SK-N-MC (cell line): ENCODE data around the gene ZNF710.
A peak's percentile ranks its signal among the peaks of the same experiment; 100 is the strongest.

Experiments used
- DNase-seq: peaks from one replicate; pipeline ENCODE4 v3.0.0-alpha.2; 2011; ENCODE audit warnings: low read depth, low spot score
- H3K27ac ChIP-seq: fragments of 200-600 bp; sonication (generic); 2 replicates; pipeline ENCODE4 v1.5.1; 2016; ENCODE audit warnings: mixed run types
- H3K36me3 ChIP-seq: fragments of 200-600 bp; sonication (generic); 2 replicates; pipeline ENCODE4 v1.6.1; 2017; ENCODE audit warnings: antibody characterized with exemption, low read length, mixed read lengths; ENCODE audit not compliant: insufficient read depth
- H3K4me3 ChIP-seq: fragments of 200-600 bp; sonication (generic); 2 replicates; pipeline ENCODE4 v1.5.1; 2016
- H3K9ac ChIP-seq: fragments of 200-600 bp; sonication (generic); 2 replicates; pipeline ENCODE4 v1.8.0; 2017; ENCODE audit warnings: mixed run types, mixed read lengths; ENCODE audit not compliant: insufficient read length
- H3K9me3 ChIP-seq: fragments of 200-600 bp; sonication (generic); 2 replicates; pipeline ENCODE4 v1.6.1; 2017; ENCODE audit warnings: low read depth, mild to moderate bottlenecking, antibody characterized with exemption, low read length, moderate library complexity, mixed read lengths
- EZH2 ChIP-seq: fragments of 200-600 bp; sonication (generic); IDR thresholded peaks from one replicate; pipeline ENCODE4 v1.6.1; 2017; ENCODE audit warnings: antibody characterized with exemption
- FOXP2 ChIP-seq: optimal IDR thresholded peaks from 2 replicates; pipeline ENCODE3; 2011; ENCODE audit warnings: mild to moderate bottlenecking, moderate library complexity; ENCODE audit not compliant: insufficient read depth; ENCODE audit errors: extremely low read length, control extremely low read depth
- POLR2AphosphoS5 ChIP-seq: IDR thresholded peaks from 2 replicates; pipeline ENCODE4 v1.6.1; 2012; ENCODE audit warnings: mild to moderate bottlenecking, low read depth, low read length, borderline replicate concordance

The ZNF710 gene

DNA sequence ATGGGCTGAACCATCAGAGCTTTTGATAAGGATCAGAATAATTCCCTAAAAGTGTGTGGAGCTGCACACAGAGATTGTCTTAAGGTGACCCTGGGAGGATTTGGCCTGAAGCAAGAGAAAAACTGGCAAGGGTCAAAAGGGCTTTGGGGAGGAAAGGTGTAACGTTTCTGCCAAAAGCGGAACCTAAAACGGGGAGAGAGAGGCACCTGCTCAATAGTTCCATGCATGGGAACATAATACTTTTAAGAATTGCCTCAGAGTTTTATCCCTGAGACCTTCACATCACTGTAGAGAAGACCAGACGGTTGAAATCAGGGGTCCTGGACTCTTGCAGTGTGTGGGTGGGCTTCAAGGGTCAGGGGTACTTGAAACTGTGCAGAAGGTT, 5.9 kb downstream of the ZNF710 start:
- TF ChIP-seq POLR2AphosphoS5: no peak
- TF ChIP-seq EZH2: no peak
- no peak for TF ChIP-seq FOXP2
- 0 out of 2 replicates have a peak, but pooled peaks cover 4% of the 10 kb centered on the region for H3K36me3 ChIP-seq
- H3K27ac ChIP-seq: no peak overlapping the region
- peaks cover 3% of the 10 kb centered on the region; the same call in 1 of the 2 replicates for H3K9me3 ChIP-seq
- no peak overlapping the region for H3K4me3 ChIP-seq
- H3K9ac ChIP-seq: no peak overlapping the region
- no peak for DNase-seq

DNA sequence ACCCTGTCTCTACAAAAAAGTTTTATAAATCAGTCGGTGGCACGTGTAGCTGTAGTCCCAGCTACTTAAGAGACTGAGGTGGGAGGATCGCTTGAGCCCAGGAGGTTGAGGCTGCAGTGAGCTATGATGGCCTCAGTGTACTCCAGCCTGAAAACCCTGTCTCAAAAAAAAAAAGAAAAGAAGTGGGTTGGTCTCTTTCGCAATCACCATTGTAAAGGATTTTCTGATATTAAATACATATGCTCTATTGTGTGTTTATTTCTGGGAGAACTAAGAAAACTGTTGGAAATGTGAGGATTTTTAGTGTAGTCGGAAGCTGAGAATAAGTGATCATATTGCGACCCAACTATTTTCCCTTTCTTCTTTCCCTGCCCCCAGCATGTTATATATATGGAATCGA, 7.5 kb downstream of the ZNF710 start:
- Histone ChIP-seq H3K4me3 (no peak overlapping the region), H3K27ac (0 out of 2 replicates have a peak overlapping the region, but pooled peaks have one; percentile 0), H3K36me3 (0 out of 2 replicates have a peak, but pooled peaks cover 4% of the 10 kb centered on the region), H3K9me3 (peaks cover 3% of the 10 kb centered on the region; the same call in 1 of the 2 replicates), H3K9ac (no peak overlapping the region)
- DNase-seq: no peak
- TF ChIP-seq FOXP2: no peak
- no peak for TF ChIP-seq EZH2
- TF ChIP-seq POLR2AphosphoS5: no peak

DNA sequence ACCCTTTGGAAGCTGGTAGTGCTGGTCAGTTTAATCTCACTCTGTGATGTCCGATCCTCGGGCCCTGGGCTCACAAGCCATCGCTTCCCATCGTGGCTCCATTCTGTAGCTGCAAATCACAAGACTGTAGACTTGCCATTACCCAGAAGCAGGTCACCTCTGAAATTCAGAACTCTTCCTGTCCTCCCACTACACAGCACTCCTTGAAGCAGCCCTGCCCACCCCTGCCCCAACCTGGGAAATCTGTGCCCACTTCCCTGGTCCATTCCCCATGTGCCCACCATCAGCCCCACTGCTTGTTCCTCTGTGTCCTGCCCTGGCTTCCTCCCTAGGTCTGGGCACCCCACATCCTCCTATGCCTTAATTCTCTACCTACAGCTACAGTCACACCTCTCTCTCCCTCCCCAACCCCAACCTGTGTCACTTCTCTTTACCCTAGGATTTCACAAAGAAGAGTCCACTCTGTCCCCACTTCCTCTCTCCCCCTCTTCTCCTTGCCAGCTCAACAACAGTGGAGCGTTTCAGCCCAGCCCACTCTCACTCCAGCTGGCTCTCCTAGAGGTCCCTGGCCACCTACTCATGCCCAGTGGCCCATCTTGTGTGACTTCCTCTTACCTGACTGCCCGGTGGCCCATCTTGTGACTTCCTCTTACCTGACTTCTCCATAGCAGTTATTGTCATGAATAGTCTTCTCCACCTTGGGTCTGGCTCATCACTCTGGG, 8.3 kb downstream of the ZNF710 start:
- H3K9ac ChIP-seq: no peak overlapping the region
- H3K27ac ChIP-seq: no peak overlapping the region
- peaks cover 3% of the 10 kb centered on the region; the same call in 1 of the 2 replicates for H3K9me3 ChIP-seq
- 0 out of 2 replicates have a peak, but pooled peaks cover 4% of the 10 kb centered on the region for H3K36me3 ChIP-seq
- TF ChIP-seq FOXP2: no peak
- no peak for TF ChIP-seq POLR2AphosphoS5
- no peak for TF ChIP-seq EZH2
- H3K4me3 ChIP-seq: no peak overlapping the region
- no peak for DNase-seq

DNA sequence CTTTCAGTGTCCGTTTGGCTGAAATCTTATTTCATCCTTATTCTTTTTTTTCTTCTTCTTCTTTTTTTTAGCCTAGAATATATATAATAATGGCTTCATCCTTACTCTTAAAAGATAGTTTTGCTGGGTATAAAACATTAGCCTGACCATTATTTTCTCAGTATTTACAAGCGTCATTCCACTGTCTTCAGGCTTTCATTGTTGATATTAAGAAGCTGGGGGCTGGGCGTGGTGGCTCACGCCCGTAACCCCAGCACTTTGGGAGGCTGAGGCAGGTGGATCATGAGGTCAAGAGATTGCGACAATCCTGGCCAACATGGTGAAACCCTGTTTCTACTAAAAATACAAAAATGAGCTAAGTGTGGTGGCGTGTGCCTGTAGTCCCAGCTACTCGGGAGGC, 10.6 kb downstream of the ZNF710 start:
- DNase-seq: no peak
- H3K27ac ChIP-seq: no peak overlapping the region
- H3K4me3 ChIP-seq: no peak overlapping the region
- TF ChIP-seq EZH2 (no peak), FOXP2 (no peak), POLR2AphosphoS5 (no peak)
- H3K36me3 ChIP-seq: 0 out of 2 replicates have a peak, but pooled peaks cover 4% of the 10 kb centered on the region
- H3K9ac ChIP-seq: no peak overlapping the region
- H3K9me3 ChIP-seq: peaks cover 3% of the 10 kb centered on the region; the same call in 1 of the 2 replicates

DNA sequence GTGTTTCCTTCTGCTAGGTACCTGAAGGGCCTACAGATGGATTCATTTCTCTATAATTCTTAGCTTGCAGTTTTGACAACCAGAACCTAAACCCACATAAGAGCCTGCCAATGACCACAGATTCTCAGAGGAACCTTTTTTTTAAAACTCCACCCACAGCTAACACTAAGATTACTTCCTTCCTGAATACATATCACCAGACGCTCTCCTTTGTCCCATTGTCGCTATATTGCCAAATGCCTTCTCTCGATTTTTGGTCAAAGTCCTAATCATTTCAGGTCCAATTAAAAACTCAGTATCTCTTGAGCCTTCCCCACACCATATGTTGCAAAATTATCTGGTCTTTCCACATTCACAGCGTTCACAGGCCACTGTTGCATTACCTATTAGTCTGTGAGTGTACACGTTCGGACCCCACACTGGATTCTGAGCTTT, 12.4 kb downstream of the ZNF710 start:
- Histone ChIP-seq H3K9me3 (peaks cover 3% of the 10 kb centered on the region; the same call in 1 of the 2 replicates), H3K27ac (peak overlapping the region; percentile 52; the same call in 1 of the 2 replicates), H3K36me3 (0 out of 2 replicates have a peak, but pooled peaks cover 4% of the 10 kb centered on the region), H3K9ac (no peak overlapping the region), H3K4me3 (no peak overlapping the region)
- no peak for DNase-seq
- TF ChIP-seq FOXP2 (no peak), POLR2AphosphoS5 (no peak), EZH2 (no peak)

DNA sequence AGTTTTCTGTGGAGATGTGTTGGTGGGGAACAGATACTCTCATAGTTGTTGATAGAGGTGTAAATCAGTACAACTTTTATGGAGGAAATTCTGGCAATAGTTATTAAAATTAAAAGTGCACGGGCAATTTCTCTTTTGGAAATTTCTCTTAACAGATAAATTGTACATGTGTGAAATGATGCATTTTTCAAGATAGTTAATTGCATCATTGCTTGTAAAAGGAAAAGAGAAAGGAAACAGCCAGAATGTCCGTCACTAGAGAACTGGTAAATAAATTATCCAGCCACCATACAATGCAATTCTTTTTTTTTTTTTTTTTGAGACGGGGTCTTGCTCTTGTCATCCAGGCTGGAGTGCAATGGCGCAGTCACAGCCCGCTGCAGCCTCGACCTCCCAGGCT, 14.2 kb downstream of the ZNF710 start:
- Histone ChIP-seq H3K36me3 (0 out of 2 replicates have a peak, but pooled peaks cover 4% of the 10 kb centered on the region), H3K9me3 (peaks cover 3% of the 10 kb centered on the region; the same call in 1 of the 2 replicates), H3K4me3 (no peak overlapping the region), H3K9ac (no peak overlapping the region), H3K27ac (no peak overlapping the region)
- no peak for DNase-seq
- TF ChIP-seq EZH2 (no peak), POLR2AphosphoS5 (no peak), FOXP2 (no peak)

DNA sequence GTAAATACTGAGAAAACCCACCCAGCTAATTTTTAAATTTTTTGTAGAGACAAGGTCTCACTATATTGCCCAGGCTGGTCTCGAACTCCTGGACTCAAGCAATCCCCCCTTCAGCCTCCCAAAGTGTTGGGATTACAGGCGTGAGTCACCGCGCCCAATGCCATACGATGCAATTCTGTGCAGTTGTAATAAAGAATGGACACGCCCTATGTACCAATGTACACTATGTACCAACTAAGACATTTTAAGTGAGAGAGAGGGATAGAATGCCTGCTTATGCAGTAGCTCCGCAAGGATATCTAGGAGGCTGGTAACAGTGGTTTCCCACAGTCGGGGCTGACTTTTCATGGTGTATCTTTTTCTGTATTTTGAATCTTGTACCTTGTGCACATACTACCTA, 14.6 kb downstream of the ZNF710 start:
- Histone ChIP-seq H3K4me3 (no peak overlapping the region), H3K36me3 (0 out of 2 replicates have a peak, but pooled peaks cover 4% of the 10 kb centered on the region), H3K9me3 (peaks cover 3% of the 10 kb centered on the region; the same call in 1 of the 2 replicates), H3K9ac (no peak overlapping the region), H3K27ac (no peak overlapping the region)
- TF ChIP-seq EZH2 (no peak), FOXP2 (no peak), POLR2AphosphoS5 (no peak)
- DNase-seq: no peak

DNA sequence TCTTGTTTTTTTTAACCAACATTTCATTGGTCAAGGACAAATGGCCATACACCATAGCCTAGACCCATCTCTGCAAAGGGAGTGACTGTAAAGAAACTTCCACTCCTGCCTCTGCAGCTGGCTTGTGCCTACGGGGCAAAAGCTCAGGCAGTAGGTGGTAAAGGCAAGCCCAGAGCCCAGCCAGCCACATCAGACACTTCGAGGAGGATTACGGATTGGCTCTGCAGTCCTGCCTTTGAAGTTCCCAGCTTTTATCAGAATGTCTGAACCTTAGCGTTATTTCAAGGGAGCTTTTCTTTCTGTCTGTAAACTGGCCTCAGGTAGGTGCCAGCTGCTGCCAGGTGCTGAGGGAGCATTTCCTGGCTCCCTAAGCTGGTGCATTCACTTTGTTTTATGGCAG, 15.6 kb downstream of the ZNF710 start:
- H3K4me3 ChIP-seq: no peak overlapping the region
- H3K9ac ChIP-seq: no peak overlapping the region
- no peak overlapping the region for H3K27ac ChIP-seq
- no peak for DNase-seq
- H3K9me3 ChIP-seq: 0 out of 2 replicates have a peak, but pooled peaks cover 2% of the 10 kb centered on the region
- 0 out of 2 replicates have a peak, but pooled peaks cover 3% of the 10 kb centered on the region for H3K36me3 ChIP-seq
- no peak for TF ChIP-seq FOXP2
- TF ChIP-seq POLR2AphosphoS5: no peak
- TF ChIP-seq EZH2: no peak
